GM19455 (cell line): ENCODE measurements around the gene RNF225.
"Not testable (repeated sequence)": the region's sequence is repeated elsewhere in the genome, so short reads cannot be mapped to it uniquely, and the experiment has no call there.

Experiments used
- ATAC-seq: cut with Tn5 transposase; IDR thresholded peaks from one replicate; pipeline ENCODE4 v1.9.1; 2021; ENCODE audit not compliant: unreplicated experiment

Gene RNF225

GRCh38 chr19:58361900-58362271 lies 33.6 kb upstream of the RNF225 start:
- peak; percentile 7 for ATAC-seq

GRCh38 chr19:58362272-58362994 lies 33.0 kb upstream of the RNF225 start, which contains the start of gene ZNF497:
ZNF497 (minus strand) TSS chr19:58362751; CDS start chr19:58357635, 5,116 bp downstream.
- peak; percentile 79 for ATAC-seq

- no peak for ATAC-seq
Observed at GRCh38 chr19:58364146-58364545, 31.3 kb upstream of the RNF225 start.

GRCh38 chr19:58366585-58367430 lies 28.6 kb upstream of the RNF225 start:
- ATAC-seq, result no peak

GRCh38 chr19:58367698-58368454 lies 27.6 kb upstream of the RNF225 start:
- no peak for ATAC-seq

GRCh38 chr19:58368561-58369360 lies 26.7 kb upstream of the RNF225 start:
- ATAC-seq, result no peak

- ATAC-seq, result no peak
Observed at GRCh38 chr19:58372311-58373133, 22.9 kb upstream of the RNF225 start.

- no peak for ATAC-seq
Observed at GRCh38 chr19:58374200-58374599, 21.3 kb upstream of the RNF225 start.

- ATAC-seq, result not testable (repeated sequence)
Observed at GRCh38 chr19:58376724-58377123, 18.7 kb upstream of the RNF225 start.

- no peak for ATAC-seq
Observed at GRCh38 chr19:58379246-58379645, 16.2 kb upstream of the RNF225 start.

- ATAC-seq, result no peak
Observed at GRCh38 chr19:58380037-58380661, 15.3 kb upstream of the RNF225 start.

GRCh38 chr19:58380662-58381459 lies 14.6 kb upstream of the RNF225 start, which contains the start of gene ZNF837:
ZNF837 (minus strand) TSS chr19:58381030; CDS start chr19:58369332, 11,698 bp downstream.
- peak; percentile 80 for ATAC-seq

GRCh38 chr19:58381460-58382212 lies 13.8 kb upstream of the RNF225 start:
- no peak for ATAC-seq

- ATAC-seq, result no peak
Observed at GRCh38 chr19:58382997-58383603, 12.4 kb upstream of the RNF225 start.

- ATAC-seq, result no peak
Observed at GRCh38 chr19:58385313-58385890, 10.1 kb upstream of the RNF225 start.

GRCh38 chr19:58385891-58386575 lies 9.4 kb upstream of the RNF225 start:
- peak; percentile 4 for ATAC-seq
